ENCODE data around the gene SCAPER. TPM values are rescaled to one million over a fixed set of nuclear protein-coding genes. Genes with fewer than 3 reads are reported as not detected.

The SCAPER gene
- total and polyA plus RNA-seq, 2 of the 4 experiments (the other 2 are of a cell fraction), result 2.9 to 9.7 TPM

DNA sequence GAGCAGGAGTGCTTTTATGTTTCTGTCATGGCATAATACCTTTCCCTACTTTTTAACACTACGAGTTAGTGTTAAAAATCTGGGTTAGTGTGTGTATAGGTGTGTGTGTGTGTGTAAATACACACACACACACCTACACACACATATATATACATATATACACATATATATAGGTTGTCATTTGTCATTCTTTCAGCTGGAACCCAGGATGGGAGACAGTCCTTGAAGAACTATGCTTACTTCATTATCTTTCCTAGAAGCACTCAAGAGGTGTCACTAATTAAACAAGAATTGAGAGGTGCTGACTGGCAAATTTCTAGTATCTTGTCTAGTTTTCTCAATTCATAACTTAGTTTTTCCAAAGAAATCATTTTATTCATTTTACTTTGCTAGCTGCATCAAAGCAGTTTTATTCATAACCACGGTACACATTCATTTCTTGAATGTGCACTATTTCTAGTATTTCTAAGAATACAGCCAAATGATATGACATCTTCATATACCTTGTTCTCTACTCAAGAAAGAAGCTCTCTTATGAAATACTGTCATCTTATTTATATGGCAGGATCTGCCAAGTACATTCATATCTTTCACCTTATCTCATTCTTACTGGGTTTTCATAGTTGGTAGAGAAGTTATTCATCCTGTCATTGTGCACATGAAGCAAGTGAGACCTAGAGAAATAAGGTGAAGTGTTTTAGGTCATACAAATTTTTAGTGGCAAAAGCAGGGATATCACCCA lies 522.0 kb downstream of the SCAPER start:
- no peak overlapping the region for H3K27ac ChIP-seq (ENCODE audit: insufficient read depth, low read length)
- ChIA-PET POLR2A (ENCODE audit: unreplicated experiment) (no interaction called here), CTCF (no interaction called here)
- no peaks in the 10 kb centered on the region; the same call in 1 of the 2 replicates for H3K9me1 ChIP-seq (ENCODE audit: insufficient read depth, low read length)
- WGBS, 2 experiments (ENCODE audit: extremely low coverage in 2 of 2, insufficient read length in 1 of 2), result no CpG with 5 or more reads among the region's 2 CpGs
- no peak overlapping the region for H2BK5ac ChIP-seq (ENCODE audit: low read depth, low read length, poor library complexity, severe bottlenecking)
- H2BK20ac ChIP-seq (ENCODE audit: low read depth, low read length), result no peak overlapping the region
- no peak overlapping the region for H2BK15ac ChIP-seq (ENCODE audit: low read depth, low read length)
- no peak for DNase-seq
- H4K91ac ChIP-seq (ENCODE audit: insufficient read depth, low read depth, low read length), result no peak overlapping the region
- no peak overlapping the region for H2BK120ac ChIP-seq (ENCODE audit: low read depth, low read length)
- H4K5ac ChIP-seq (ENCODE audit: low read depth, low read length), result no peak overlapping the region
- TF ChIP-seq FOS (IDR thresholded peaks at IDR 0.05; ENCODE audit: low read depth, low read length) (no peak), RFX5 (IDR thresholded peaks at IDR 0.05; ENCODE audit: low read depth, low read length) (no peak), SMC3 (IDR thresholded peaks at IDR 0.05; ENCODE audit: low read depth, low read length) (no peak), MAZ (IDR thresholded peaks at IDR 0.05; ENCODE audit: borderline replicate concordance, low read depth, low read length) (no peak), POLR2A (IDR thresholded peaks at IDR 0.05; ENCODE audit: low read depth, low read length) (no peak), RAD21 (IDR thresholded peaks at IDR 0.05; ENCODE audit: low read length) (no peak), CTCF (conservative IDR thresholded peaks at IDR 0.05; ENCODE audit: low read depth, low read length) (no peak), NFE2L2 (IDR thresholded peaks at IDR 0.05; ENCODE audit: low read depth, low read length) (no peak), BHLHE40 (IDR thresholded peaks at IDR 0.05; ENCODE audit: low read depth, low read length) (no peak), CHD1 (IDR thresholded peaks at IDR 0.05; ENCODE audit: low read depth, low read length) (no peak), MXI1 (IDR thresholded peaks at IDR 0.05; ENCODE audit: borderline replicate concordance, low read depth, low read length) (no peak), USF2 (IDR thresholded peaks at IDR 0.05; ENCODE audit: low read depth, low read length) (no peak)
- H3K9me3 ChIP-seq (ENCODE audit: control insufficient read depth, insufficient read depth, low read length), result no peaks in the 10 kb centered on the region
- no peak overlapping the region for H3K4me2 ChIP-seq (ENCODE audit: low read depth, low read length)
- no peak overlapping the region for H3K4me3 ChIP-seq (ENCODE audit: insufficient read depth, low read depth, low read length)
- H3K4ac ChIP-seq (ENCODE audit: low read depth, low read length), result no peak overlapping the region
- dilution Hi-C loops (cut with HindIII; ENCODE audit: low sequenced_read_pairs, unreplicated experiment), result no loop called here
- no peak overlapping the region for H3K9ac ChIP-seq (ENCODE audit: low read depth, low read length)
- no peak overlapping the region for H2AK5ac ChIP-seq (ENCODE audit: low read depth, low read length)
- H3K27me3 ChIP-seq (ENCODE audit: control insufficient read depth, insufficient read depth, low read length), result no peaks in the 10 kb centered on the region
- in situ Hi-C loops (cut with MboI; ENCODE audit: low sequenced_read_pairs), result no loop called here
- no peak overlapping the region for H4K8ac ChIP-seq (ENCODE audit: low read depth in 2 of 2, low read length in 2 of 2)
- no TSS peak for BruUV-seq (replicated peaks)
- H2AFZ ChIP-seq (replicated peaks; ENCODE audit: low read length, poor library complexity), result no peak overlapping the region
- H3K4me1 ChIP-seq (ENCODE audit: control insufficient read depth, insufficient read depth, low read length), result no peaks in the 10 kb centered on the region
- no peak overlapping the region for H3K18ac ChIP-seq (ENCODE audit: low read depth, low read length)
- intact Hi-C loops (cut with micrococcal nuclease), result no loop called here
- ATAC-seq (ENCODE audit: low read depth), result no peak
- no peaks in the 10 kb centered on the region; the same call in 1 of the 2 replicates for H3K36me3 ChIP-seq (ENCODE audit: control insufficient read depth, insufficient read depth, low read length)
- H3K56ac ChIP-seq (ENCODE audit: extremely low read depth, insufficient read depth, low read length), result no peak overlapping the region
- no peaks in the 10 kb centered on the region for H3K79me1 ChIP-seq (ENCODE audit: low read depth in 1 of 2, low read length in 2 of 2)
- no peak overlapping the region for H2AK9ac ChIP-seq (replicated peaks; ENCODE audit: low read depth, low read length, poor library complexity)
- no peak overlapping the region for H3K23ac ChIP-seq (ENCODE audit: low read depth, low read length)
- no peak overlapping the region for H3K14ac ChIP-seq (replicated peaks; ENCODE audit: low read depth, low read length)
- H4K20me1 ChIP-seq (ENCODE audit: insufficient read depth, low read length), result no peaks in the 10 kb centered on the region
